NCI-H446 treated with DMSO at 0.1 percent for 48 hours (cell line): Measurements from ENCODE around the gene KRTAP10-1.

Source experiments
- DNase-seq: peaks from one replicate; lab custom pipeline; 2025; lab: John Stamatoyannopoulos, UW

The KRTAP10-1 gene

GRCh38 chr21:44515359-44516165 lies 24.4 kb downstream of the KRTAP10-1 start:
- DNase-seq = no peak

GRCh38 chr21:44514746-44515358 lies 25.1 kb downstream of the KRTAP10-1 start:
- DNase-seq = no peak

- no peak for DNase-seq
These were observed 25.8 kb downstream of the KRTAP10-1 start for GRCh38 chr21:44514218-44514520.

- no peak for DNase-seq
These were observed 26.4 kb downstream of the KRTAP10-1 start for GRCh38 chr21:44513389-44514217.

GRCh38 chr21:44512496-44513388 lies 27.3 kb downstream of the KRTAP10-1 start:
- no peak for DNase-seq

- no peak for DNase-seq
These were observed 28.1 kb downstream of the KRTAP10-1 start for GRCh38 chr21:44511938-44512275.

- no peak for DNase-seq
These were observed 28.6 kb downstream of the KRTAP10-1 start for GRCh38 chr21:44511219-44511937.

- no peak for DNase-seq
These were observed 29.3 kb downstream of the KRTAP10-1 start for GRCh38 chr21:44510508-44511218.

- no peak for DNase-seq
These were observed 29.9 kb downstream of the KRTAP10-1 start for GRCh38 chr21:44510109-44510507.

GRCh38 chr21:44509539-44509938 lies 30.5 kb downstream of the KRTAP10-1 start:
- DNase-seq = peak; percentile 29

GRCh38 chr21:44508711-44509445 lies 31.1 kb downstream of the KRTAP10-1 start:
- no peak for DNase-seq

- no peak for DNase-seq
These were observed 31.6 kb downstream of the KRTAP10-1 start for GRCh38 chr21:44508426-44508710.

GRCh38 chr21:44507673-44508425 lies 32.1 kb downstream of the KRTAP10-1 start:
- DNase-seq = no peak

GRCh38 chr21:44506279-44507255 lies 33.4 kb downstream of the KRTAP10-1 start:
- no peak for DNase-seq

- DNase-seq = no peak
These were observed 34.2 kb downstream of the KRTAP10-1 start for GRCh38 chr21:44505673-44506278.

GRCh38 chr21:44503901-44504399 lies 36.0 kb downstream of the KRTAP10-1 start:
- no peak for DNase-seq
